H9 (cell line): ENCODE data around the gene CDKL5. TPM values are rescaled to one million over a fixed set of nuclear protein-coding genes. Genes with fewer than 3 reads are reported as not detected.

ENCODE experiments used
- DNase-seq: peaks from one replicate; pipeline ENCODE4 v3.0.0-alpha.2; 2017
- H2AFZ ChIP-seq: one replicate; pipeline ENCODE4 v1.6.1; 2013; ENCODE audit warnings: mild to moderate bottlenecking, low read length, control low read depth, moderate library complexity
- H2AK5ac ChIP-seq: 2 replicates; pipeline ENCODE4 v1.6.1; 2013; ENCODE audit warnings: low read length, control low read depth, mixed read lengths; ENCODE audit not compliant: insufficient read length
- H2BK120ac ChIP-seq: one replicate; pipeline ENCODE4 v1.6.1; 2013; ENCODE audit warnings: low read depth, mild to moderate bottlenecking, low read length, control low read depth, inconsistent platforms; ENCODE audit not compliant: poor library complexity, severe bottlenecking
- H2BK12ac ChIP-seq: 2 replicates; pipeline ENCODE4 v1.6.1; 2013; ENCODE audit warnings: low read length, control low read depth, mixed read lengths, low read depth; ENCODE audit not compliant: insufficient read length
- H2BK15ac ChIP-seq: 2 replicates; pipeline ENCODE4 v1.6.1; 2013; ENCODE audit warnings: low read depth, low read length, control low read depth
- H2BK20ac ChIP-seq: one replicate; pipeline ENCODE4 v1.6.1; 2013; ENCODE audit warnings: low read depth, mild to moderate bottlenecking, low read length, control low read depth, inconsistent platforms; ENCODE audit not compliant: poor library complexity, severe bottlenecking
- H2BK5ac ChIP-seq: 2 replicates; pipeline ENCODE4 v1.6.1; 2013; ENCODE audit warnings: low read length, control low read depth, mixed read lengths; ENCODE audit not compliant: insufficient read length
- H3K14ac ChIP-seq: 2 replicates; pipeline ENCODE4 v1.6.1; 2013; ENCODE audit warnings: low read length, control low read depth; ENCODE audit not compliant: insufficient read depth
- H3K18ac ChIP-seq: 2 replicates; pipeline ENCODE4 v1.6.1; 2013; ENCODE audit warnings: low read depth, mild to moderate bottlenecking, mixed read lengths, low read length, control low read depth; ENCODE audit not compliant: insufficient read length
- H3K23ac ChIP-seq: 2 replicates; pipeline ENCODE4 v1.6.1; 2013; ENCODE audit warnings: low read length, control low read depth, mixed read lengths, low read depth; ENCODE audit not compliant: insufficient read length
- H3K23me2 ChIP-seq: 2 replicates; pipeline ENCODE4 v1.6.1; 2013; ENCODE audit warnings: low read depth, mild to moderate bottlenecking, mixed read lengths, low read length, control low read depth; ENCODE audit not compliant: insufficient read length, poor library complexity, severe bottlenecking
- H3K27ac ChIP-seq: 2 replicates; pipeline ENCODE4 v1.5.1; 2013; ENCODE audit warnings: low read length, control low read depth, mixed read lengths, low read depth; ENCODE audit not compliant: insufficient read length
- H3K27me3 ChIP-seq: 2 replicates; pipeline ENCODE4 v1.6.1; 2013; ENCODE audit warnings: low read length, control low read depth, inconsistent platforms; ENCODE audit not compliant: insufficient read depth
- H3K4ac ChIP-seq: 2 replicates; pipeline ENCODE4 v1.6.1; 2013; ENCODE audit warnings: low read depth, mild to moderate bottlenecking, control low read depth, inconsistent platforms, low read length, moderate library complexity
- H3K4me1 ChIP-seq: 2 replicates; pipeline ENCODE4 v1.6.1; 2013; ENCODE audit warnings: low read length, control low read depth, inconsistent platforms; ENCODE audit not compliant: insufficient read depth
- H3K4me2 ChIP-seq: 2 replicates; pipeline ENCODE4 v1.6.1; 2013; ENCODE audit warnings: low read length, control low read depth, mixed read lengths; ENCODE audit not compliant: insufficient read length, insufficient read depth
- H3K56ac ChIP-seq: 2 replicates; pipeline ENCODE4 v1.6.1; 2013; ENCODE audit warnings: low read depth, mild to moderate bottlenecking, mixed read lengths, low read length, control low read depth; ENCODE audit not compliant: insufficient read length
- H3K79me1 ChIP-seq: 2 replicates; pipeline ENCODE4 v1.6.1; 2013; ENCODE audit warnings: low read depth, mild to moderate bottlenecking, moderate library complexity, low read length, control low read depth, inconsistent platforms; ENCODE audit not compliant: insufficient read depth, poor library complexity, severe bottlenecking
- H3K79me2 ChIP-seq: 2 replicates; pipeline ENCODE4 v1.6.1; 2013; ENCODE audit warnings: low read length, control low read depth, inconsistent platforms; ENCODE audit not compliant: insufficient read depth
- H3K9ac ChIP-seq: 2 replicates; pipeline ENCODE4 v1.6.1; 2013; ENCODE audit warnings: low read length, control low read depth, mixed read lengths; ENCODE audit not compliant: insufficient read length; ENCODE audit errors: extremely low read depth
- H3K9me3 ChIP-seq: one replicate; pipeline ENCODE4 v1.6.1; 2013; ENCODE audit warnings: low read depth, low read length, inconsistent platforms; ENCODE audit not compliant: control insufficient read depth
- H3T11ph ChIP-seq: one replicate; pipeline ENCODE4 v1.6.1; 2013; ENCODE audit warnings: mild to moderate bottlenecking, low read length, control low read depth, inconsistent platforms
- H4K20me1 ChIP-seq: one replicate; pipeline ENCODE4 v1.6.1; 2013; ENCODE audit not compliant: control insufficient read depth, insufficient read length, insufficient read depth
- H4K5ac ChIP-seq: 2 replicates; pipeline ENCODE4 v1.6.1; 2013; ENCODE audit warnings: low read depth, mild to moderate bottlenecking, mixed read lengths, low read length, control low read depth; ENCODE audit not compliant: insufficient read length
- H4K8ac ChIP-seq: replicated peaks from 2 replicates; pipeline ENCODE4 v1.6.1; 2013; ENCODE audit warnings: low read length, control low read depth, mixed read lengths, low read depth; ENCODE audit not compliant: insufficient read length
- H4K91ac ChIP-seq: 2 replicates; pipeline ENCODE4 v1.6.1; 2013; ENCODE audit warnings: low read depth, mild to moderate bottlenecking, moderate library complexity, mixed read lengths, low read length, control low read depth; ENCODE audit not compliant: insufficient read length
- H3K27ac Mint-ChIP-seq, 3 experiments: 2 replicates in 2 of 3; 3 replicates in 1 of 3; pipeline ENCODE4 v1.8.0; 2020 to 2021; ENCODE audit warnings: mixed read lengths in 3 of 3, mild to moderate bottlenecking in 1 of 3, moderate library complexity in 1 of 3
- H3K27me3 Mint-ChIP-seq: 2 replicates; pipeline ENCODE4 v1.8.0; 2021; ENCODE audit warnings: low read depth, mild to moderate bottlenecking, moderate library complexity, mixed read lengths
- H3K36me3 Mint-ChIP-seq, 3 experiments: 2 replicates in 2 of 3; 3 replicates in 1 of 3; pipeline ENCODE4 v1.8.0; 2020 to 2021; ENCODE audit warnings: low read depth in 3 of 3, mixed read lengths in 3 of 3; ENCODE audit not compliant: insufficient read depth in 1 of 3
- H3K4me1 Mint-ChIP-seq, 2 experiments: 2 replicates each; pipeline ENCODE4 v1.8.0; 2020; ENCODE audit warnings: mixed read lengths in 2 of 2
- H3K4me3 Mint-ChIP-seq, 2 experiments: 2 replicates in 1 of 2; 3 replicates in 1 of 2; pipeline ENCODE4 v1.8.0; 2020 to 2021; ENCODE audit warnings: mild to moderate bottlenecking in 2 of 2, mixed read lengths in 2 of 2, moderate library complexity in 1 of 2
- H3K9me3 Mint-ChIP-seq, 2 experiments: 2 replicates in 1 of 2; 3 replicates in 1 of 2; pipeline ENCODE4 v1.8.0; 2020; ENCODE audit warnings: mild to moderate bottlenecking in 2 of 2, mixed read lengths in 2 of 2, moderate library complexity in 1 of 2
- CTCF ChIP-seq: fragments of 200-600 bp; sonication (generic); conservative IDR thresholded peaks from 3 replicates; pipeline ENCODE4 v1.8.0; 2021; ENCODE audit warnings: antibody characterized with exemption, mild to moderate bottlenecking
- WGBS: extraction: QIAGEN DNeasy Blood & Tissue Kit; methylation state at CpG from one replicate; pipeline ENCODE4 v1.1.7; 2013; ENCODE audit warnings: missing lambda C conversion rate, low lambda C conversion rate, mixed read lengths; ENCODE audit not compliant: insufficient read length; ENCODE audit errors: extremely low coverage; 5-methylcytosine and 5-hydroxymethylcytosine counted together
- total RNA-seq: library from RNA; stranded (reverse); gene quantifications from 2 replicates; pipeline ENCODE4 v1.2.1, GENCODE V29; 2021

Gene CDKL5
- total RNA-seq, 1 experiment from 2014 or later, result 19.5 TPM

- no peaks in the 10 kb centered on the region for H3K23me2 ChIP-seq
- no peak overlapping the region for H4K91ac ChIP-seq
- H4K5ac ChIP-seq, result no peak overlapping the region
- H3K9me3 Mint-ChIP-seq, result peaks cover 36 to 49% of the 10 kb centered on the region in 2 experiments
- no peak overlapping the region for H3K4me2 ChIP-seq
- H2BK120ac ChIP-seq, result no peak overlapping the region
- no peak overlapping the region for H2AFZ ChIP-seq
- no peaks in the 10 kb centered on the region for H3K27me3 Mint-ChIP-seq
- no peak overlapping the region for H2BK20ac ChIP-seq
- H3K79me1 ChIP-seq, result no peaks in the 10 kb centered on the region
- no peak overlapping the region for H3K9ac ChIP-seq
- H3K4me3 Mint-ChIP-seq, result no peak overlapping the region
- H2BK12ac ChIP-seq, result no peak overlapping the region
- no peak overlapping the region for H3K27ac ChIP-seq
- peaks cover 34% of the 10 kb centered on the region for H3K9me3 ChIP-seq
- no peak overlapping the region for H4K8ac ChIP-seq
- H3K18ac ChIP-seq, result no peak overlapping the region
- no peaks in the 10 kb centered on the region for H3K27me3 ChIP-seq
- H2BK15ac ChIP-seq, result no peak overlapping the region
- H3K23ac ChIP-seq, result no peak overlapping the region
- H3K36me3 Mint-ChIP-seq, result peaks cover 12 to 37% (median 26%) of the 10 kb centered on the region in 3 experiments; a peak in 6 of 7 replicates
- H3K27ac Mint-ChIP-seq, result peak overlapping the region in 1 of 3 experiments; percentile 45; a peak in 1 of 7 replicates
- DNase-seq, result no peak
- H3K4me1 ChIP-seq, result no peaks in the 10 kb centered on the region
- no peaks in the 10 kb centered on the region; the same call in 1 of the 2 replicates for H3K79me2 ChIP-seq
- no peak for TF ChIP-seq CTCF
- no peaks in the 10 kb centered on the region for H4K20me1 ChIP-seq
- no CpG with 5 or more reads among the region's 2 CpGs for WGBS
- no peak overlapping the region for H2AK5ac ChIP-seq
- no peak overlapping the region for H3K56ac ChIP-seq
- H3K4me1 Mint-ChIP-seq, result no peaks in the 10 kb centered on the region
- no peak overlapping the region for H2BK5ac ChIP-seq
- no peak overlapping the region for H3K14ac ChIP-seq
- H3T11ph ChIP-seq, result no peak overlapping the region
- no peak overlapping the region for H3K4ac ChIP-seq
Observed at GRCh38 chrX:18591834-18592233, 166.4 kb downstream of the CDKL5 start.
